CMK (cell line): ENCODE results near the gene ADGRD2.
A peak's percentile ranks its signal among the peaks of the same experiment; 100 is the strongest.

Source experiments
- DNase-seq: peaks from one replicate; pipeline ENCODE4 v3.0.0-alpha.2; 2010; ENCODE audit warnings: low read depth

Gene ADGRD2

GRCh38 chr9:124438091-124438490 is 12.2 kb upstream of the ADGRD2 start:
- no peak for DNase-seq

- no peak for DNase-seq
Measured at GRCh38 chr9:124439086-124439485, 11.2 kb upstream of the ADGRD2 start.

DNA sequence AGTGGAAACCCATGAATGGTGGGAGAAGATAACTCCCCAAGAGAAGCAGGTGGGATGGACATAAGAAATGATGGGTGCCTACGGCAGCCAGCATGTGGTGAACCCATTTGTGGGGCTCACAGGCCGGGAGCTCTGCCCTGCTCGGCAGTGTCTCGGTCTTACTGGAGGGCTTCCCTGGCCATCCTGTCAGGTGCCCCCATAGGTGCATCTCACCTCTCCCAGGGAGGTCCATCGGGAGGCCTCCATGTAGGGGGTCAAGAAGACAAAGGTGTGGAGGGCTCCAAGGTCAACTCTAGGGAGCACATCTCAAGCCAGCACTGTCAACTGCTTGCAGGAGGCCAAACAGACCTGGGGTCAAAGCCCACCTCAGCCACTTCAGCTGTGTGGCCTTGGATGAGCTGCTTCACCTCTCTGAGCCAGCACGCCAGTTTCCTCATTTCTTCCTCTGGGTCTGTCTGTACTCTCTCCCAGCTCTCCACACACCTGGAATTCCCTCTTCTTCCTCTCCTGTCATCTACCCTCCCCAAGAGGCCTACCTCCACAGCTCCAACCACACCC is 10.5 kb upstream of the ADGRD2 start:
- no peak for DNase-seq

DNA sequence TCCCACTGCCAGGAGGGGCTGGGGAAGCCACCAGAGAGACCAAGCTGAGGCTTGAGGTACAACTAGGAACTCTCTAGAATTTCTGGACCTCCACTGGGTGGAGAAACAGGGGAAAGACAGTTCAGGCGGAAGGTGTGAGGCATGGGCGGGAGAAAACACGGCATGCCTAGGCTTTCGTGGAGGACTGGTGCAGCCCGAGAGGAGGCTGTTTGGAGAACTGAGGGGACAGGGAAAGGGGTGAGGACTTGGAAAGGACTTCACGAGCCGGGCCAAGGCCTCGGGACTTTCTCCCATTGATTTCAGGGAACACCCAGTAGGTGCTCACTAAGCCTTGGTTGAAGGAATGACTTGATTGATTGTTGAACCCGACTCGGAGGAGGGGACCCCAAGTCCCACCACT is 9.5 kb upstream of the ADGRD2 start:
- DNase-seq: no peak

DNA sequence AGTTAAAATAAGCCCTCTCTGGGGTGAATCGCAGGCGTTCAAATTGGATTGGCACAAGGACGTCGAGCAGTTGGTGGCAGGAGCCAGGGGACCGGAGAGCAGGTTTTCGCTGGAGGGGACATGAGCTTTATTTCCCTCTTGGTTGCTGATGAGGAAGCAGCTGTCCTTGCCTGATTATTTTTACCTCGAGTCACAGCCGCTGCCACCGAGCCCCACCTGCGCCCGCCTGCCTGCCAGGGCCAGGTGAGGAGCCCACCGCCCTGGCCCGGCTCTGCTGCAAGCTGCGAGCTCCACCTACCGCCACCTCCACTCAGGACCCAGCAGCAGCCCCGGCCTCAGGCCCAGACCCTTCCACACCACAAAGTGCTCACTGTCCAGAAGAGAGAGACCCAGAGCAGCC is 9.0 kb upstream of the ADGRD2 start:
- DNase-seq: no peak

DNA sequence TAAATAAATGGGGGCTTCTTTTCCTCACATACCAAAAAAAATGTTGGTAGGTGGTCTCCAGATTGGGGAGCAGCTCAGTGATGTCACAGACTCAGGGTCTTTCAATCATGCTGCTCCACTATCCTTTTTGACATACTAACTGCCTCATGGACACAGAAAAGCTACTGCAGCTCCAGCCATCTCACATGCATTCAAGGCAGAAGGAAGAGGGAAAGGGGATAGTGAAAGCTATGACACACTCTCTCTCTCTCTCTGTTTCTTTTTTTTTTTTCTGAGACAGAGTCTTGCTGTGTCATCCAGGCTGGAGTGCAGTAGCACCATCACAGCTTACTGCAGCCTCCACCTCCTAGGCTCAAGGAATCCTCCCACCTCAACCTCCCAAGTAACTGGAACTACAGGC is 7.9 kb upstream of the ADGRD2 start:
- DNase-seq: no peak

DNA sequence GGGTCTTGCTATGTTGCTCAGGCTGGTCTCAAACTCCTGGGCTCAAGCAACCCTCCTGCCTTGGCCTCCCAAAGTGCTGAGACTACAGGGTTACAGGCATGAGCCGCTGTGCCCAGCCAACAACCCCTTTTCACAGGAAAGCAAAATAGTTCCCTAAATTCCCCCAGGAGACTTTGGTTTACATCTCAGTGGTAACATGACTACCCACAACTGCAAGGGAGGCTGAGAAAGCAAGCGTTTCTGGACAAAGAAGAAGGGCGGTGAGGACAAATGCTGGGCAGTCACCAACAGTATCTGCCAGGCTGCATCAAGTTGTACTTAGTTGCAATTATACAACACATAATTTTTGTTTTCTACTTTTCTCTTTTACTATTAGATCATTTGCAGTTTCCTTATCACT is 7.4 kb upstream of the ADGRD2 start:
- no peak for DNase-seq

GRCh38 chr9:124443625-124444024 is 6.6 kb upstream of the ADGRD2 start:
- no peak for DNase-seq

DNA sequence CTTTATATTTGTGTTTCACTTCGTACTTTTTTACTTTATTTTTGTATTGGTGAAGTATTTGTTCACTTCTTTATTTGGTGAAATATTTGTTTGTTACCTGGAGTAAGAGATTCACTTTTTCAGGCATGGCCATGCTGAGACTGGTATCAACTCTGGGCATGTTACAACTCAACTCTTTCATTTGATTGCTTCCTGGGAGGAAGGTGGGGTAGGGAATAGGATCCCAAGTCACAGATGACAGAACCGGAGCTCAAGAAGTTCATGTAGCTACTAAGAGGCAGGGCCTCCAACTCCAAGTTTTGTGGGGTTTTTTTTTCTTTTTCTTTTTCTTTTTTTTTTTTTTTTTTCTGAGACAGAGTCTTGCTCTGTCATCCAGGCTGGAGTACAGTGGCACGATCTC is 6.1 kb upstream of the ADGRD2 start:
- no peak for DNase-seq

DNA sequence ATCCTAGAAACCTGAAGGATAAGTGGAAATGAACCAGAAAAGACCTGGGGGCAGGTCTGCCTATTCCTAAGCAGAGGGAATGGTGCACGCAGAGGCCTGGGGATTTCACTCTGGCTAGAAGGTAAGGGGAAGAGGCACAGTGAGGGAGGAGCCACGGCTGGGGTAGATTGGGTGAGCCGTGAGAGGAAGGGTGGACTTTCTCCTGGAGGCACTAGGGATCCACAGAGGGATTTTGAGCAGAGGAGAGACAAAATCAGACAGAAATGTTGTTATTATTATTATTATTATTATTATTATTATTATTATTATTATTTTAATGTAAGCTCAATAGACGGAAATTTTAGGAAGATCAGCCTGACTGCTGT is 3.0 kb upstream of the ADGRD2 start:
- DNase-seq: no peak

DNA sequence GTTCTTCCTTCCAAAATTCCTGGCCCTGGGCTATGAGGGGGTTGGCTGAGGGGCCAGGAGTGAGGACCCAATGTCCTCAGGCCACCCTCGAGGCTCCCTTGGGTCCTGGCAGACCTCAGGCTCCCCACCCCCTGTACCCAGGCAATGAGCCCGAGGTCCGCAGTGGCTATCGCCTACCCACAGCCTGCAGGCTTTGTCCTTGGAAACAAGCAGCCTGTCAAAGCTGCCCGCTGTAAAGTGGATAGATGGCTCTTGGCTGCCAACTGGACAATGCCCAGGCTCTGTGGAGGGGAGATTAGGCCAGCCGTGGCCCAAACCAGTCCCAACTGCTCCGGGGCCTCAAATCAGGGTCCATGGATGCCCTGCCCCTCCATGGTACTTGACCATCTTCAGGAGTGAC is 2.2 kb upstream of the ADGRD2 start:
- DNase-seq: no peak

DNA sequence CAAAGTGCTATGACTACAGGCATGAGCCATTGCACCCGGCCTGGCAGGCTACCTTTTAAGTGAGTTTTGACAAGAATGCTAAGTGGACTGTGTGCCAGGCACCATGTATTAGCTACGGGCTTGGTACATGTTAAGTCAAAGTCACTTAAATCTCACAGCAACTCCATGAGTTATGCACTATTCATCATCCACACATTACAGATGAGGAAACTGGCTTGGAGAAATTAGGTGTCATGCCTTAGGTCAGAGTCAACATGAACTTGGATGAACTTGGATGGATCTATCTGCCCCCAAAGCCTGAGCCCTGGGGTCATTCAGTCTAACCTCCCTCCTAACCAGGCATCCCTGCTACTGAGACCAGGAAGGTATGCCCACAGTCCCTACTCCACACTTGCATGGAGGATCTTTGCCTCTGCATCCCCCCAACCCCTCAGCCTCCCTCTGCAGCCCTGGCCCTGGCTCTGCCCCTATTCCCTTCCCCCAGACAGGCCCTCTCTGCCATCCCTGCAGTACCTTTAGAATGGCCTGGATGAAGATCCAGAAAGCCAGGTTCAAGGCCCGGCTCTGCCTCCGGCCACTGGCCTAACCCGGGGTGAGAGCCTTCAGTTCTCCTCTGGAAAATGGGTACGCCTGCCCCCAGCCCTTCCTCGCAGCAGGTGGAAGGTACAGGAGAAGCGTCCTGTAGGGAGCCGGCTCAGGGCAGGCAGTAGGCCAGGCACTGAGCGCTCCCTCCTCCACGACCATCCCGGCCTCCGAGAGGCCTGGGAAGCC is 685 bp upstream of the ADGRD2 start:
- DNase-seq: no peak

GRCh38 chr9:124450931-124451661 is 845 bp downstream of the ADGRD2 start:
- DNase-seq: no peak

- DNase-seq: no peak
Measured at GRCh38 chr9:124452326-124452725, 2.1 kb downstream of the ADGRD2 start.

GRCh38 chr9:124452841-124453585 is 2.8 kb downstream of the ADGRD2 start:
- DNase-seq: no peak

DNA sequence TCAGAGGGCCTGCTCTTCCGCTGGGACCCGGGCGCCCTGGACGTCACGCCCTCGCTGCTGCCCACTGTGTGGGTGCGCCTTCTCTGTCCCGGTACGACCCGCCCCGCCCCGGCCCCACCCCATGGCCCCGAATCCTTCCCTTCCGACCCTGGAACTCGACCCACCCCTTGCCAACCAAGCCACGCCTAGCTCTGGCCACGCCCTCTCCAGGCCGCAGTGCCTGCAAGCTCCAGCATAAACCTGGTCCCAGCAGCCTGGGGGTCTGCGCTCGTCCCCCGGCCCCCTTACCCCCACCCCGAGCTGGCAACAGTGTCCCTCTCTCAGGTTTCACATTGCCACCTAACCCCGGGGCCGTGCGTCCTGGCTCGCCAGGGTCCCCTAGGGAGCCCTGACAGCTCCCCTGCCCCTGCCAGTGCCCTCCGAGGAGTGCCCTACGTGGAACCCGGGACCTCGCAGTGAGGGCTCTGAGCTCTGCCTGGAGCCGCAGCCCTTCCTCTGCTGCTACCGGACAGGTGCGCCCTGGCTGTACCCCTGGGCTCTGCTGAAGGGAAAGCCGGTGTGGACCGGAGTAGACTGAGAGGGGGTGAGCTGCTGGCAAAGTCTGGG is 3.4 kb downstream of the ADGRD2 start:
- peak; percentile 66 for DNase-seq

DNA sequence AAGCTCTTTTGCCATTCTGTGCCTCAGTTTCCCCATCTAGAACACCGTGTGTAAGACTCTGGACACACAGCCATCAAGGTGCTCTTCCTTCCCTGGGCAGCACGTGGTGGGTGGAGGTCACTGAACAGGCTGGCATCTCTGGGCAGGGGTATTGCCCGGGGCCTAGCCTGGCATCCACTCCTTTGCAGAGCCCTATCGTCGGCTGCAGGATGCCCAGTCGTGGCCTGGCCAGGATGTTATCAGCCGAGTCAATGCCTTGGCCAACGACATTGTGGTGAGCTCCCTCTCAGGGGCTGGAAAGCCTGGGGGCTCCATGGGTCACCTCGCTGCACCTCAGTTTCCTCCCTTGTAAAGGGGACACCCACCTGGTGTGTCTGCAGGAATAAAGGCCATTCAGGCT is 4.0 kb downstream of the ADGRD2 start:
- no peak for DNase-seq

DNA sequence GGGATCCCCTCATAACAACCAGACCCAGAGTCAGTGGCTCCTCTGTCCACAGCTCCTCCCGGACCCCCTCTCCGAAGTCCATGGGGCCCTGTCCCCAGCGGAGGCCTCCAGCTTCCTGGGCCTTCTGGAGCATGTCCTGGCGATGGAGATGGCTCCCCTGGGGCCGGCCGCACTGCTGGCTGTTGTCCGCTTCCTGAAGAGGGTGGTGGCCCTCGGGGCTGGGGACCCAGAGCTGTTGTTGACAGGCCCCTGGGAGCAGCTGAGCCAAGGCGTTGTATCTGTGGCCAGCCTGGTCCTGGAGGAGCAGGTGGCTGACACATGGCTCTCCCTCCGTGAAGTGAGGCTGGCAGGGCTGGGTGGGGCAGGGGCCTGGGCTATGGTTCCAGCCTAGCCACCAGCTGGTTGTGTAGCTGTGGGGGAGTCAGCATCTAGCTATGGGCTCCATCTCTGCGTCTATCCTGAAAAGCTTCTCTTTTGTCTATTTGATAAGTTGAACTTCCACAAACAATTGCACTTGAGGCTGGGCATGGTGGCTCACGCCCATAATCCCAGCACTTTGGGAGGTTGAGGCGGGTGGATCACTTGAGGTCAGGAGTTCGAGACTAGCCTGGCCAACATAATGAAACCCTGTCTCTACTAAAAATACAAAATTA is 4.7 kb downstream of the ADGRD2 start:
- no peak for DNase-seq

DNA sequence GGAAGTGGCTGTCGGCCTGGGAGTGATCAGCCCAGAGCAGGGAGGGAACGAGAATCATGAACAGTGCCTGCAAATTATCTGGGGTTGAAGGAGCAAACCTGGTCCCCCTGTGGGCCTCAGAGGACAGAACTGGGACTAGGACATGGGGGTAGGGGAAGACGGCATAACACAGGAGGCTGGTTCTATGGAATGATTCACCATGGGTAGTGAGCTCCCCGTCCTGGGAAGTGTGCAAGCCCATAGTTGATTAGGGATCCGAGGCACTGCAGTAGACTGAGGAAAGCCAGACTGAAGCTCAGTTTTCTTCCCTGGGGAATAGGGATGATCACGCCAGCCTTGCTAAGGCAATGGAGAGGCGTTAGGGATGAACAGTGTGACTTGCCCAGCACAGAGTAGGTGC is 5.6 kb downstream of the ADGRD2 start:
- no peak for DNase-seq

DNA sequence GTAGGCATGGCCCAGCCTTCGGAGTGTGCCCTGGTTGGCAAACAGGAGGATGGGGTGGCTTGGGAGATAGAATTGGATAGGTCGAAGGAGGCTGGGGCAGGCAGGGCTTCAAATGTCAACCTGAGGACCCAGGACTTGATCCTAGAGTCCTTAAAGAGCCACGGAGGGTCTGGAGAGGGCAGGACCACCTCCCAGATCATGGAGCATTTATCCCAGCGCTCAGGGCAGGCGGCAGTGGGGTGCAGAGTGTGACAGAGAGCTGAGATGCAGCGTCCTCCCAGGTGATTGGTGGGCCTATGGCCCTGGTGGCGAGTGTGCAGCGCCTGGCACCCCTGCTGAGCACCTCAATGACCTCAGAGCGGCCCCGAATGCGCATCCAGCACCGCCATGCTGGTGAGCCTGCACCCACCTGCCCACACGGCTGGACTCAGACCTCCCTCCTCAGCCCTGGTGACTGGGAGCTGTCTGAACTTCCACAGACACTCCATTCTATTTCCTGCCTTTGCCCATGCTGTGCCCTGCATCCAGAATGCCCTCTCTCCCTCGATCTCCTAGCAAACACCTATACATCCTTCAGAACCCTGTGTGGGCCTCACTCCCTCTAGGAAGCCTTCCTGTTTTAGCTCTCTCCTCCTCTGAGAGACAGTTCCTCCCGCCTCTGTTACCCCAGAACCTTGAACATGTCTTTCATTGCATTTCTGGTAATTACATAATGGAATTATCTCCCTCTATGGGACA is 6.3 kb downstream of the ADGRD2 start:
- no peak for DNase-seq
